ENCODE measurements around the gene CYP24A1. TPM values are rescaled to one million over a fixed set of nuclear protein-coding genes. Genes with fewer than 3 reads are reported as not detected.
A peak's percentile ranks its signal among the peaks of the same experiment; 100 is the strongest.

The CYP24A1 gene
- total RNA-seq, 4 donors from 2014 or later = 1.3 to 12.3 (median 8.9) TPM

DNA sequence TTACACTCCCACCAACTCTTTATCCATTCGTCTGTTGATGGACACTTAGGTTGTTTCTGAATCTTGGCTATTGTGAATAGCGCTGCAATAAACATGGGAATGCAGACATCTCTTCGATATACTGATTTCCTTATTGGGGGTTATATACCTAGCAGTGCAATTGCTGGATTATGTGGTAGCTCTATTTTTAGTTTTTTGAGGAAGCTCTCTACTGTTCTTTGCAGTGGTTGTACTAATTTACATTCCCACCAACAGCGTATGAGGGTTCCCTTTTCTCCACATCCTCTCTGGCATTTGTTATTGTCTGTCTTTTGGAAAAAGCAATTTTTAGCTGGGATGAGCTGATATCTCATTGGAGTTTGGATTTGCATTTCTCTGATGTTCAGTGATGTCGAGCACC lies 29.5 kb upstream of the CYP24A1 start:
- 65 to 87% methylated on average over 5 of the region's 5 CpGs for WGBS, 2 donors
- no peaks in the 10 kb centered on the region for H3K36me3 ChIP-seq
- peaks cover 0 to 22% (median 0%) of the 10 kb centered on the region in 3 donors for H3K4me1 ChIP-seq
- no peak for DNase-seq
- no peaks in the 10 kb centered on the region for H3K27me3 ChIP-seq
- TF ChIP-seq, protein P1, sequence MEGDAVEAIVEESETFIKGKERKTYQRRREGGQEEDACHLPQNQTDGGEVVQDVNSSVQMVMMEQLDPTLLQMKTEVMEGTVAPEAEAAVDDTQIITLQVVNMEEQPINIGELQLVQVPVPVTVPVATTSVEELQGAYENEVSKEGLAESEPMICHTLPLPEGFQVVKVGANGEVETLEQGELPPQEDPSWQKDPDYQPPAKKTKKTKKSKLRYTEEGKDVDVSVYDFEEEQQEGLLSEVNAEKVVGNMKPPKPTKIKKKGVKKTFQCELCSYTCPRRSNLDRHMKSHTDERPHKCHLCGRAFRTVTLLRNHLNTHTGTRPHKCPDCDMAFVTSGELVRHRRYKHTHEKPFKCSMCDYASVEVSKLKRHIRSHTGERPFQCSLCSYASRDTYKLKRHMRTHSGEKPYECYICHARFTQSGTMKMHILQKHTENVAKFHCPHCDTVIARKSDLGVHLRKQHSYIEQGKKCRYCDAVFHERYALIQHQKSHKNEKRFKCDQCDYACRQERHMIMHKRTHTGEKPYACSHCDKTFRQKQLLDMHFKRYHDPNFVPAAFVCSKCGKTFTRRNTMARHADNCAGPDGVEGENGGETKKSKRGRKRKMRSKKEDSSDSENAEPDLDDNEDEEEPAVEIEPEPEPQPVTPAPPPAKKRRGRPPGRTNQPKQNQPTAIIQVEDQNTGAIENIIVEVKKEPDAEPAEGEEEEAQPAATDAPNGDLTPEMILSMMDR (IDR thresholded peaks at IDR 0.05) = no peak
- no peak for TF ChIP-seq POLR2A (IDR thresholded peaks at IDR 0.05)
- no peak overlapping the region for H3K27ac ChIP-seq
- intact Hi-C loops (cut with DNase I) = no loop called here
- no peaks in the 10 kb centered on the region for H3K9me3 ChIP-seq
- H3K4me3 ChIP-seq = no peak overlapping the region

DNA sequence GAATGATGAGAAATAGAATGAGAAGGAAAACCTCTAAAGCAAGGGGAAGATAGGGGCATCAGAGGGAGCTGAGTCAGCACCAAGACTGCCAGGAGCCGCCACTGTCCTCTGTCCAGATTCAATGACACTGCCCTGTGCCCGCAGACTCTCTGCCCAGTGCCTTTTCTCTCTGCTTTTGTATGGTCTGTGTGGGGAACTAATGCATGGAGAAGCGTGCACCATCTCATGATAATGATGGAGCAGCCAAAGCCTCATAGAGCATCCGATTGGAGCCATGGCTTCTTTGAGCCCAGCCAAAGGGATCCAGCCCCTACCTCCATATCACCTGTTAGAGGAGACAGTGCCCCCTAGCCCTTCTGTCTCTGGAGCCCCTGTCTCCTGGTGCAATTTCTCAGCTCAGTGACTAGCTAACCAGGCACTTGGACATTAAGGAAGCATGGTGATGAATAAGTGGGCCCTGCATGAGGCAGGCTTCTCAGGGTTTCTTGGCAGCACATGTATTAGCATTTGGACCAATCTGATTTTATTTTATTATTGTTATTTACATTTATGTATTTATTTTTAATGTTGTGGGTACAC lies 27.6 kb upstream of the CYP24A1 start:
- H3K27ac ChIP-seq = no peak overlapping the region
- H3K27me3 ChIP-seq = no peaks in the 10 kb centered on the region
- no peak overlapping the region for H3K4me3 ChIP-seq
- TF ChIP-seq, protein P1 (IDR thresholded peaks at IDR 0.05) = no peak
- no peak for TF ChIP-seq POLR2A (IDR thresholded peaks at IDR 0.05)
- WGBS, 2 donors = 53 to 83% methylated on average over 4 of the region's 4 CpGs
- peaks cover 0 to 23% (median 0%) of the 10 kb centered on the region in 3 donors for H3K4me1 ChIP-seq
- no peaks in the 10 kb centered on the region for H3K36me3 ChIP-seq
- intact Hi-C loops (cut with DNase I) = no loop called here
- no peaks in the 10 kb centered on the region for H3K9me3 ChIP-seq
- no peak for DNase-seq

DNA sequence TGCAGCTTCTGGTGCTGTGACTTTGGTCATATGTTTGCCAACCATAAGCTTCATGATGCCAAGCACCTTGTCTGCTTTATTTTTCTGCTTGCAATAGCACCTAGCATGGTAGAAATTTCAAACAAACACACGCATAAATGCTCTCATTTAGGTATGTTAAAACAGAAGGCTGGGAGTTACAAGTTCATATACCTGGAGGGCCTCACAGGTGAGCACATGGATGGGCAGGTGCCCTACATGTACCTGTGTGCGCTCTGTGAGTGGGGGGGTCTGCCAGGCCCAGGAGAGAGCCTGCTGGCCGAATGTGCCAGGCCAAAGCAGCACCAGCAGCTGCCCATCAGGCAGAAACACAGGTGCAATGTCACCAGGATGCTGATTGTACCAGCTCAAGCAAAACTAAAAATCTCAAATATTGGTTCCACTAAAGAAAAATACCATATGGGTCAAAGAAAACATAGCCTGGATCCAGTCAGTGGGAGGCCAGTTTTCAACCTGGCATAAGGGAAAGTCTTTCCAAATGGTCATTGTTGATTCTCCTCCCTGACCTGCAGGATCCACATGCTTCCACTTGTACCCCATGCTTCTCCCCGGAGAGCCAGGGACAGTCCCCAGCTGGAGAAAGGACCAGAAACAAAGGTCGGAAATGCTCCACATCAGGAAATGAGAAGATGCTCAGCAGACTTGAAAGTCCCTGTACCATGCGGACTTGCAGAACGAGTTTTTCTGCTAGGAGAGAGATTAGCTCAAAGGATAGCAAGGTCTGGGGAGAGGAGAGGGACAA lies 26.9 kb upstream of the CYP24A1 start:
- H3K4me3 ChIP-seq = no peak overlapping the region
- no peaks in the 10 kb centered on the region for H3K36me3 ChIP-seq
- H3K9me3 ChIP-seq = no peaks in the 10 kb centered on the region
- TF ChIP-seq, protein P1 (IDR thresholded peaks at IDR 0.05) = no peak
- no peak for TF ChIP-seq POLR2A (IDR thresholded peaks at IDR 0.05)
- intact Hi-C loops (cut with DNase I) = no loop called here
- H3K4me1 ChIP-seq = peaks cover 0 to 23% (median 0%) of the 10 kb centered on the region in 3 donors
- no peak for DNase-seq
- WGBS, 2 donors = 35 to 57% methylated on average over 4 to 5 of the region's 7 CpGs
- no peak overlapping the region for H3K27ac ChIP-seq
- no peaks in the 10 kb centered on the region for H3K27me3 ChIP-seq

DNA sequence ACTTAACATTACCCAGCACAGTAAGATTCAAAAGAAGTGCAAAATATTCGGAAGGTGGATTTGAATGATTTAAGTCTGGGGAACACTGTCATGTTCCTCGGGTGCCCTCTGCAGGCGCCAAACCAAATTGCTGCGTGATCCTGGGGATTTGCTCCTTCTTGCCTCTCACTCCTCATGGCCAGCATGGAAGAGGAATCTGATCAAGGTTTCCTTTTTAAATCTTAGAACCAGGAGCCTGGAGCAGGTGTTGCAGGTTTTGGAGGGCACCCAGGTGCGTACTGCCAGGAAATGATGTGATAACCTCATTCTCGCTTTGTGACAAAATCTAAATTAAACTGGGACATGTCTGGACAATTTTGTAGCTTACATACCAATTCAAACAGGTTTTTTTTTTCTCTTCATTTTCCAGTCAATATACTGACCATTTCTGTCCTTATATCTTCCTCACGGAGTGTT lies 26.0 kb upstream of the CYP24A1 start:
- Histone ChIP-seq H3K4me3 (no peak overlapping the region), H3K4me1 (peaks cover 0 to 32% (median 0%) of the 10 kb centered on the region in 3 donors), H3K27ac (no peak overlapping the region), H3K9me3 (no peaks in the 10 kb centered on the region), H3K27me3 (no peaks in the 10 kb centered on the region), H3K36me3 (no peaks in the 10 kb centered on the region)
- DNase-seq = no peak
- intact Hi-C loops (cut with DNase I) = loop anchor here (5.0 kb wide), 1 partner anchor 102 kb away; no protein-coding TSS in a partner anchor
- WGBS, 2 donors = 5 to 21% methylated on average over 7 of the region's 7 CpGs
- TF ChIP-seq, protein P1 (IDR thresholded peaks at IDR 0.05) = peak; percentile 64 to 92 (median 86)
- no peak for TF ChIP-seq POLR2A (IDR thresholded peaks at IDR 0.05)

DNA sequence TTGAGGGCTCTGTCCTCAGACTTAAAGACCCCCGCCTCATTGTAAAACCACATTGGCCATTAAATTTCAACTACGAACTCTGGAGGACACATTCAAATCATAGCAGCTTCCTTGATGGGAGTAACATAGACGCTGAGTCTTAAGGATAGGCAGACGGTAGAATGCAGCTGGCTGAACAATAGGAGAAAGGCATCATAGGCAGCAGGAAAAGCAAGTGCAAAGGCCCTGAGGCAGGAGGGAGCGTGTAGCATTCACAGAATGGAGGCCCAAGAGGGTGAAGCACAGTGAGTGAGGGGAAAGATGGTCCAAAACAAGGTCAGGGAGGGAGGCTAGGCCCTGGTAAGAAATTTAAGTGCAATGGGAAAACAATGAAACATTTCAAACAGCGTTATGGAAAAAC lies 25.5 kb upstream of the CYP24A1 start:
- Histone ChIP-seq H3K27ac (no peak overlapping the region), H3K9me3 (no peaks in the 10 kb centered on the region), H3K27me3 (no peaks in the 10 kb centered on the region), H3K36me3 (no peaks in the 10 kb centered on the region), H3K4me1 (peaks cover 0 to 36% (median 0%) of the 10 kb centered on the region in 3 donors), H3K4me3 (no peak overlapping the region)
- TF ChIP-seq, protein P1 (IDR thresholded peaks at IDR 0.05) = no peak
- no peak for TF ChIP-seq POLR2A (IDR thresholded peaks at IDR 0.05)
- no peak for DNase-seq
- intact Hi-C loops (cut with DNase I) = loop anchor here (5.0 kb wide), 1 partner anchor 102 kb away; no protein-coding TSS in a partner anchor
- 65 to 66% methylated on average over 5 to 6 of the region's 6 CpGs for WGBS, 2 donors

All from esophagus squamous epithelium (tissue), 5 donors.